GM12801 (cell line): Measurements from ENCODE around the gene C10orf67.

Experiments
- CTCF ChIP-seq: IDR thresholded peaks from one replicate; pipeline ENCODE4 v1.5.1; 2011; ENCODE audit warnings: control low read depth; ENCODE audit not compliant: insufficient read length; ENCODE audit errors: extremely low read depth

Gene C10orf67

GRCh38 chr10:23379686-23380085 lies 35.1 kb upstream of the C10orf67 start:
- TF ChIP-seq CTCF = no peak

GRCh38 chr10:23376229-23376655 lies 31.6 kb upstream of the C10orf67 start:
- no peak for TF ChIP-seq CTCF

GRCh38 chr10:23375366-23375765 lies 30.8 kb upstream of the C10orf67 start:
- TF ChIP-seq CTCF = no peak

- no peak for TF ChIP-seq CTCF
Measured at GRCh38 chr10:23373156-23373555, 28.6 kb upstream of the C10orf67 start.

- no peak for TF ChIP-seq CTCF
Measured at GRCh38 chr10:23371073-23371472, 26.5 kb upstream of the C10orf67 start.

GRCh38 chr10:23370106-23370505 lies 25.5 kb upstream of the C10orf67 start:
- no peak for TF ChIP-seq CTCF

GRCh38 chr10:23368816-23369640 lies 24.4 kb upstream of the C10orf67 start:
- TF ChIP-seq CTCF = no peak
